Measurements from ENCODE around the gene C13orf42.

C13orf42 gene

DNA sequence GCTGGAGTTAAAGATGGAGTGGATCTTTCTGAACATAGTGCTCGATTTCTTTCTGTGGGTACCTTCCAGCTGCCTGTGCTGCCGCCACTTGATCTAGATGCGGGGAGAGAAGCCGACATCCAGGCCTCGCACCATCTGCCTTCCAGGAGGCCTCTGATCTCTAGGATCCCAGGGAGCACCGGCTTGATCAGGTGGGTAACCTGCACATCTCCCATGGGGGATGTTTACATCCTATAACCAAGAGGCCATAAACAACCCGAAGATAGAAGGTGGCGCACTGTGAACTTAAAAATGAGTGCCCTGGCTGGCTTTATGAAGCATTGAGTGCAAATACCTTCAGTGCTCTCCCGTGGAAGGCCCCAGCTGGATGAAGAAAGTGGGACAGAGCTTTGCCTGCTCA is at the start of gene C13orf42:
Gene C13orf42 (minus strand): TSS at position 101 of the 400 bp plus-strand sequence. CDS start 65 bp downstream, at position 36.
- DNase-seq (ENCODE audit: low read depth in 2 of 2, low spot score in 1 of 2) = no peak

GRCh38 chr13:51158880-51159518 is 47.9 kb upstream of the C13orf42 start:
- no peak for DNase-seq (ENCODE audit: low read depth in 2 of 2, low spot score in 1 of 2)

GRCh38 chr13:51158365-51158764 is 47.3 kb upstream of the C13orf42 start:
- no peak for DNase-seq (ENCODE audit: low read depth in 2 of 2, low spot score in 1 of 2)

GRCh38 chr13:51156648-51157047 is 45.6 kb upstream of the C13orf42 start:
- no peak for DNase-seq (ENCODE audit: low read depth in 2 of 2, low spot score in 1 of 2)

GRCh38 chr13:51155776-51156515 is 44.9 kb upstream of the C13orf42 start:
- DNase-seq (ENCODE audit: low read depth in 2 of 2, low spot score in 1 of 2) = no peak

DNA sequence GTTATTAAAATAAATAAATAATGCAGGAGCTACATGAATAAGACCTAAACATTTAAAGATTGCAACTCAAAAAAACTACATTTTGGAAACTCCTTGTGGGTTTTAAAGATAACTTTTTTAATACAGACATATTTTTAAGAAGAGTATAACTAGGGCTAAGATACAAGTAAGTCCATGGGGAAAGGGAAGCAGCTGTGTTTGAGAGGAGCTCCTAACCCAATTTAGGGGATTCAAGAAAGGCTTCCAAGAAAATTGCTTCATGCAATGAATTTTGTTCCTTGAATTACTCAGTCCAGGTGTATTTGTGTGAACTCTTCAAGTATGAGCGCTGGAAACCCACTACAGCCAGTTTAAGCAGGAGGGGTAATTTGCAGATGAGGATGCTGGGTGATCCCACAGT is 44.1 kb upstream of the C13orf42 start:
- DNase-seq (ENCODE audit: low read depth in 2 of 2, low spot score in 1 of 2) = no peak

- no peak for DNase-seq (ENCODE audit: low read depth in 2 of 2, low spot score in 1 of 2)
Measured at GRCh38 chr13:51154029-51154555, 43.0 kb upstream of the C13orf42 start.

- DNase-seq (ENCODE audit: low read depth in 2 of 2, low spot score in 1 of 2) = no peak
Measured at GRCh38 chr13:51153527-51153926, 42.5 kb upstream of the C13orf42 start.

DNA sequence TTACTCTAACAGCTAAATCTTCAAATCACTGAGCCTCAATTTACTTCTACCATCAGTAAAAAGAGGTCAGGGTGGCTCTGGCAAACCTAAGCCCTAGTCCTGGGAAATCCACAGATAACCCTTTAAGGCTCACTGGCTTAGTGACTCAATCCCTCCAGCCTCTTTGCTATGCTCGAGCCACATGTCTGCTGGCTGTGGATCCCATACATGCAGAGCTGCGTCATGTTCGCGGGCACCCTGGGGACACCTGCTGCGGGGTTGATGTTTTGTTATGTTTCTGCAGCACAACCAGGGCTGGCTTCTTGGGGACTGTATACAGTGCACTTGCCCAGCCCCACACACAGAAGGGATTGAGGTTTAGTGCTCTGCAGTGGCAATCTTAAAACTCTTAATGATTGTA is 41.6 kb upstream of the C13orf42 start:
- DNase-seq (ENCODE audit: low read depth in 2 of 2, low spot score in 1 of 2) = no peak

- no peak for DNase-seq (ENCODE audit: low read depth in 2 of 2, low spot score in 1 of 2)
Measured at GRCh38 chr13:51151463-51151862, 40.4 kb upstream of the C13orf42 start.

GRCh38 chr13:51148952-51149573 is 38.0 kb upstream of the C13orf42 start:
- DNase-seq (ENCODE audit: low read depth in 2 of 2, low spot score in 1 of 2) = no peak

- no peak for DNase-seq (ENCODE audit: low read depth in 2 of 2, low spot score in 1 of 2)
Measured at GRCh38 chr13:51148223-51148951, 37.3 kb upstream of the C13orf42 start.

GRCh38 chr13:51147732-51148131 is 36.7 kb upstream of the C13orf42 start:
- DNase-seq (ENCODE audit: low read depth in 2 of 2, low spot score in 1 of 2) = no peak

GRCh38 chr13:51146667-51147066 is 35.6 kb upstream of the C13orf42 start:
- DNase-seq (ENCODE audit: low read depth in 2 of 2, low spot score in 1 of 2) = no peak

GRCh38 chr13:51137250-51137649 is 26.2 kb upstream of the C13orf42 start:
- no peak for DNase-seq (ENCODE audit: low read depth in 2 of 2, low spot score in 1 of 2)

GRCh38 chr13:51136276-51136980 is 25.4 kb upstream of the C13orf42 start:
- DNase-seq (ENCODE audit: low read depth in 2 of 2, low spot score in 1 of 2) = no peak

GRCh38 chr13:51134763-51135365 is 23.8 kb upstream of the C13orf42 start:
- no peak for DNase-seq (ENCODE audit: low read depth in 2 of 2, low spot score in 1 of 2)

GRCh38 chr13:51130348-51130747 is 19.3 kb upstream of the C13orf42 start:
- DNase-seq (ENCODE audit: low read depth in 2 of 2, low spot score in 1 of 2) = no peak

- no peak for DNase-seq (ENCODE audit: low read depth in 2 of 2, low spot score in 1 of 2)
Measured at GRCh38 chr13:51125495-51126226, 14.6 kb upstream of the C13orf42 start.
